K562 (cell line): ENCODE results near the gene PBX4.

Experiments
- CBFA2T2 ChIP-seq: fragments of 450-650 bp; conservative IDR thresholded peaks from 2 replicates; pipeline ENCODE4 v1.6.1; 2017; ENCODE audit warnings: mild to moderate bottlenecking
- EZH2 ChIP-seq: IDR thresholded peaks from 2 replicates; pipeline ENCODE4 v1.6.1; 2012; ENCODE audit warnings: low read depth, mild to moderate bottlenecking, inconsistent platforms, low read length, borderline replicate concordance
- RFX1 ChIP-seq: fragments of 450-650 bp; IDR thresholded peaks from 2 replicates; pipeline ENCODE4 v1.6.1; 2016; ENCODE audit warnings: mild to moderate bottlenecking, moderate library complexity
- TF ChIP-seq, protein P1 (sequence below), 3 experiments: IDR thresholded peaks in 2 of 3; conservative IDR thresholded peaks in 1 of 3; 2 replicates each; pipeline ENCODE4 v1.5.1; 2011 to 2012; ENCODE audit warnings: low read length in 3 of 3, mild to moderate bottlenecking in 3 of 3, control low read depth in 2 of 3, improper control_type of control experiment in 1 of 3, inconsistent platforms in 1 of 3, low read depth in 1 of 3, mixed read lengths in 1 of 3, moderate library complexity in 1 of 3; ENCODE audit not compliant: insufficient read depth in 2 of 3

DNA sequence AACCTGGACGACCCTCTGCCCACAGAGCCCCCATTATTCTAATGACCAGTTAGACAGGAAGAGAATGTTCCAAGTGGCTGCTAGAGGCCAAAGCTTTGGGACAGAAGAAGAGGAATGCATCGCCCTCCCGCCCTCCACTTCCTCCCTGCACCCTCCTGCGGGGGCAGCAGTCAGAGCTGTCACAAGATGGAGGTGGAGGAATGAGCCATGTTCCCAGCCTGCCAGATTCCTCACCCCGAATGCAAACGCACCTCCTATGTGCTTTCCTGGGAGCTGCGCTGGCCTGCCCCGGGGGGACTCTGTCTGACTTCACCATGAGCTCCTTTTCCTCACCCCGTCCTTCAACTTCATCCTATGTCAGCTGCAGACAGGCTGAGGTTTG lies 88.1 kb downstream of the PBX4 start:
- no peak for TF ChIP-seq RFX1
- no peak for TF ChIP-seq EZH2
- TF ChIP-seq CBFA2T2: no peak
- TF ChIP-seq, protein P1, sequence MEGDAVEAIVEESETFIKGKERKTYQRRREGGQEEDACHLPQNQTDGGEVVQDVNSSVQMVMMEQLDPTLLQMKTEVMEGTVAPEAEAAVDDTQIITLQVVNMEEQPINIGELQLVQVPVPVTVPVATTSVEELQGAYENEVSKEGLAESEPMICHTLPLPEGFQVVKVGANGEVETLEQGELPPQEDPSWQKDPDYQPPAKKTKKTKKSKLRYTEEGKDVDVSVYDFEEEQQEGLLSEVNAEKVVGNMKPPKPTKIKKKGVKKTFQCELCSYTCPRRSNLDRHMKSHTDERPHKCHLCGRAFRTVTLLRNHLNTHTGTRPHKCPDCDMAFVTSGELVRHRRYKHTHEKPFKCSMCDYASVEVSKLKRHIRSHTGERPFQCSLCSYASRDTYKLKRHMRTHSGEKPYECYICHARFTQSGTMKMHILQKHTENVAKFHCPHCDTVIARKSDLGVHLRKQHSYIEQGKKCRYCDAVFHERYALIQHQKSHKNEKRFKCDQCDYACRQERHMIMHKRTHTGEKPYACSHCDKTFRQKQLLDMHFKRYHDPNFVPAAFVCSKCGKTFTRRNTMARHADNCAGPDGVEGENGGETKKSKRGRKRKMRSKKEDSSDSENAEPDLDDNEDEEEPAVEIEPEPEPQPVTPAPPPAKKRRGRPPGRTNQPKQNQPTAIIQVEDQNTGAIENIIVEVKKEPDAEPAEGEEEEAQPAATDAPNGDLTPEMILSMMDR (IDR thresholded peaks at IDR 0.05 in 2 of 3, conservative IDR thresholded peaks at IDR 0.05 in 1 of 3; ENCODE audit: insufficient read depth in 2 of 3, low read depth in 1 of 3, low read length in 3 of 3): no peak
